ENCODE measurements around the gene DNAL1. TPM values are rescaled to one million over a fixed set of nuclear protein-coding genes. Genes with fewer than 3 reads are reported as not detected.
"Not testable (repeated sequence)": the region's sequence is repeated elsewhere in the genome, so short reads cannot be mapped to it uniquely, and the experiment has no call there.

DNAL1 gene
- total RNA-seq, 2 donors from 2014 or later: 14.0 to 16.4 TPM

- intact Hi-C loops (cut with DNase I): no loop called here
- DNase-seq: no peak
- ATAC-seq: no peak
These were observed 42.1 kb downstream of the DNAL1 start for GRCh38 chr14:73686901-73687300.

DNA sequence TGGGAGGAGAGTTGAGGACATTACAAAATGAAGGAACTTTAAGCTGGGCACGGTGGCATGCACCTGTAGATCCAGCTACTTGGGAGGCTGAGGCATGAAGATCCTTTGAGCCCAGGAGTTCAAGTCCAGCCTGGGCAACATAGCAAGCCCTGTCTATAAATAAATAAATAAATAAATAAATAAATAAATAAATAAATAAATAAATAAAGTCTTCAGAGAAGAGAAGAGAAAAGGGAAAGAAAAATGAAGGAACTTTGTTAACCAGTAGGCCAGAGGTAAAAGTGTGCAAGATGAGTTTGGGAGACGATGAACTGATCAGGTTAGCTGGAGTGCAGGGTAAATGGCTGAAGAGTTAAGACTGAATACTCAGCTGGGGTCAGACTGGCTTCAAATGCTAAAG is 49.3 kb downstream of the DNAL1 start:
- DNase-seq (no peak), ATAC-seq (no peak)
- intact Hi-C loops (cut with DNase I): no loop called here

GRCh38 chr14:73695082-73695481 is 50.3 kb downstream of the DNAL1 start:
- ATAC-seq (no peak), DNase-seq (no peak)
- intact Hi-C loops (cut with DNase I): no loop called here

DNA sequence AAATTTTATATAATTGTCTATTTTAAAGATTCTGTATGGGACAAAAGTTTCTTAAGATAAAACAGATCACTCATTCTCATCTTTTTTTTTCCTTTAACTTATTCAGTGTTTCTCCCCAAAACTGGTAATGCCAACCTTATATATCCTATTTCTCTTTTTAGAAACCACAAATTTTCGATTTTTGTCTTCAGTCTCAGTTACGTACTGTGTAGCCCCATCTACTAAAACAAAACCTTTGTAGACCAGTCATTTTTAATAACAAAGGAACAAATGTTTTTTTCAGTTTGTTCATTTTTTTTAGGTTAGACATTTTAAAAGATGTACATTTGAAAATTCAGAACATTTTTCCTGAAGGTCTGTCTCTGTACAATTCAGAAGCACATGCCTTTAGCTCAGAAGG is 51.2 kb downstream of the DNAL1 start:
- ATAC-seq (no peak), DNase-seq (no peak)
- intact Hi-C loops (cut with DNase I): no loop called here

- ATAC-seq (peak in 1 of 2 donors; percentile 83), DNase-seq (no peak)
- intact Hi-C loops (cut with DNase I): no loop called here
These were observed 51.9 kb downstream of the DNAL1 start for GRCh38 chr14:73696466-73697400.

DNA sequence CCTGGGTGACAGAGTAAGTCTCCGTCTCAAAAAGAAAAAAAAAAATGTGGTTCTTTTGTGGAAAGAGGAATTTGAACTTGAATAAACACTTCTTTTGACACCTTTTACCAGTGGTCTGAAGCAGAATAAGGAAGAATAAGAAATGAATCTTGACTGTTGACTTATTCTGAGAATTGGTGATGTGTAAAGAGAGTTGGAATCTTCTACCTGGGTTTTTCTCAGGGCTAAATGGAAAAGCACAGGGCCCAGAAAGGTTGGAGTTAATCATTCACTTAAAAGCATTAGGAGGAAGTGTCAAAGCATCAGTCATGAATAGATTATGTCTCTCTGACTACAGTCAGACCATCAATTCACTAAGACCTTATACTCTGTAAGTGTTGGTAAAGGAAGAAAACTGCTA is 55.5 kb downstream of the DNAL1 start:
- DNase-seq (no peak), ATAC-seq (no peak)
- intact Hi-C loops (cut with DNase I): no loop called here

- intact Hi-C loops (cut with DNase I); ATAC-seq; DNase-seq: not testable (repeated sequence)
These were observed 63.3 kb downstream of the DNAL1 start for GRCh38 chr14:73708076-73708475.

DNA sequence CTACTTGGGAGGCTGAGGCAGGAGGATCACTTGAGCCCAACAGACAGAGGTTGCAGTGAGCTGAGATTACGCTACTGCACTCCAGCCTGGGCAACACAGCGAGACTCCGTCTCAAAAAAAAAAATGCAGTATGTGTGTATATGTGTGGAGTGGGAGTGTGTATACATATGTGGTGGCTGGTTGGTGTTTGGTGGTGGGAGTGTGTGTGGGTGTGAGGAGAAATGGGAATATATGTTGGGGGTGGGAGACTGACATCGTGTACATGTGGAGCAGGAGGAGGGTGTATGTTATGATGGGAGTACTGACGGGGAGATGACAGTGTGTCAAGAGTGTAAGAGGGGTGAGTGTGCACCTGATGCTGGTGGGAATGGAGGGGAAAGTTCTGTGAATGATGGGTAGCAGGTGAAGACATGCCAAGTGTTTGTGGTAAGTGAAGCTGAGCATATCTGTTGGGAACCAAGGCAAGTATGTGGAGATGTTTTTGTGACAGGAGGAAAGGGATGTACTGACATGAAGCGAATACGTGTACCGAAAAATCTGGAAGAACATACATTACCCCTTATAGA is 65.2 kb downstream of the DNAL1 start:
- DNase-seq: no peak
- intact Hi-C loops (cut with DNase I): no loop called here

DNA sequence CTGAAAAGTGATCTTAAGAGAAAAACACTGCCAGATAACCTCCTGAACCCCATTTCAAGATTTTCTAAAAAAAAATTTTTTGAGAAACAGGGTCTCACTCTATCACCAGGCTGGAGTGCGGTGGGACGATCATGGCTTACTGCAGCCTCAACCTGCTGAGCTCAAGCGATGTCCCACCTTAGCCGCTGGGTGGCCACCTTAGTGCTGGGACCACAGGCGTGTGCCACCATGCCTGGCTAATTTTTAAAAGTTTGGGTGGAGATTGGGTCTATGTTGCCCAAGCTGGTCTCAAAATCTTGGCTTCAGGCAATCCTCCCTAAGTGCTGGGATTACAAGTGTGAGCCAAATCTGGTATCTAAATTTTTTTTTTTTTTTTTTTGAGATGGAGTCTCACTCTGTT is 66.0 kb downstream of the DNAL1 start:
- ATAC-seq (no peak), DNase-seq (no peak)
- intact Hi-C loops (cut with DNase I): no loop called here

More for the DNA sequence above, 65.2 kb downstream of the DNAL1 start:
- ATAC-seq: no peak

DNA sequence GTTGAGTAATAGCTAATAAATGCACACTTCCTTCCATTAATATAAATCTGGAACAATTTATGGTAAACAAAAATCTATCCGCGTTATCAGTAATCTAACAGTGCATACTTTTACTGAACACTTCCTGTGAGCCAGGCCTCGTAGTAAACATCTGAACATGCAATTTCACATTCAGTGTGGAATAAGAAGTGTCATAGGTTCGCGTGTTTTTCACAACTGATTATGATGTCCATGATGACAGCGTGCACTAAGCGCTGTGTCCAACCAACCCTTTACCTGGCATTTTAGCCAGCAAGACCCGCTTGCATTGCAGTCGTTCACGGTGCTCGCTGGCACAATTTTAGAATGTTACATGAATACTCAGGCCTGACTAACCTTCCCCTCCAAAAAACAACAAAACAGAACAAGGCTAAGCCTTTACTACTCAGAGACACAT is 67.3 kb downstream of the DNAL1 start:
- intact Hi-C loops (cut with DNase I): no loop called here
- DNase-seq (no peak), ATAC-seq (no peak)

DNA sequence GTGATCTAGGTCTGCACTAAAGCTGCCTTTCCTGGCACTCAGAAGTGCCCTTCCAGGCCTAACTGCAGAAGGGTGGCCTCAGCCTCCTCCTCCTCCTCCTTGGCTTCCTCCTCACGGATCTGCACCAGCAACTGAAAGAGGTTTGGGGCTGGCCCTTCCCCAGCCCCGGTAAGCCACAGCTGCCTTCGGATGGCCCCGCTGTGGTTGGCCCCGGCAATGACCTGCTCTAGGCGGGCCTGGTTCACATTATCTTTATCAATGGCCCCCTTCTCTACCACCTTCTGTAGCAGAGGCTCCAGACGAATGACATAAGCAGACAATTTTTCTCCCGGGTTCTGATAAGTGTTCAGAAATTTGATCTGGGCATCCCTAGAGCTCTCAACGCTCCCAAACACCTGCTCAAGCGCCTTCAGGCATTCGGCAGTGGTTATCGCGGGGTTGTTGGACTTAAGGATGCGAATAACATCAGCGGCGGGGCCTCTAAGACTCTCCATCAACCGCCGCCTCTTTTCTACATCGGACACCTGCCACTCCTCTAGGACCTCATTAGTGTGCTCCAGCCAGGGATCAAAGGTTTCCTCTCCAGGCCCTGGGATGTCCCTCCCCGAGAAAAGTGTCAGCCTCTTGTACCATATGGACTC is 67.9 kb downstream of the DNAL1 start:
- peak in 1 of 2 donors; percentile 10 for ATAC-seq
- no peak for DNase-seq
- intact Hi-C loops (cut with DNase I): no loop called here

- no peak for DNase-seq
- ATAC-seq: no peak
- intact Hi-C loops (cut with DNase I): no loop called here
These were observed 68.5 kb downstream of the DNAL1 start for GRCh38 chr14:73713206-73713802.

- DNase-seq (peak; percentile 91), ATAC-seq (peak; percentile 89 to 91)
- intact Hi-C loops (cut with DNase I): no loop called here
These were observed 69.2 kb downstream of the DNAL1 start, which contains the start of gene PNMA1 for GRCh38 chr14:73713803-73714655. Gene PNMA1 (minus strand): TSS chr14:73714384. CDS start chr14:73713639, 745 bp downstream.

DNA sequence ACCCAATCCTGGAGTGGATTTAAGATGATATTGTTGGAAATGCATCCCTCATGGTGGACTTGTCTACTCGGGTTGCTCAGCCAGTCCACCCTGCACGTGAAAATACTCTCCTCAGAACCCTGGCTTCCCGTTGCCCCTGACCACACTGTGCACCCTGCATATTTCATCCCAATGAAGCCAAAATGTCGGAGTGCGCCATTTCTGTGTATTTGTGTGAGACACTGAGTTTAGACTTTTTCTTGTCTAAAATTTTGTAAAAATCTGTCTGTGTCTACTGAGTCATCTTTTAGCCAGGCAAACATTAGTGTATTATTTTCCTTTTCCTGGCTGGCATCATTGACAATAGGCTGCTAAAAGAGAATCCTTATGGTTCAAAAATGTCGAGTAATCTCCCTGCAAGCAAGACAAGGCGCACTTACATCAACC is 69.9 kb downstream of the DNAL1 start:
- intact Hi-C loops (cut with DNase I): no loop called here
- ATAC-seq (no peak), DNase-seq (no peak)

DNA sequence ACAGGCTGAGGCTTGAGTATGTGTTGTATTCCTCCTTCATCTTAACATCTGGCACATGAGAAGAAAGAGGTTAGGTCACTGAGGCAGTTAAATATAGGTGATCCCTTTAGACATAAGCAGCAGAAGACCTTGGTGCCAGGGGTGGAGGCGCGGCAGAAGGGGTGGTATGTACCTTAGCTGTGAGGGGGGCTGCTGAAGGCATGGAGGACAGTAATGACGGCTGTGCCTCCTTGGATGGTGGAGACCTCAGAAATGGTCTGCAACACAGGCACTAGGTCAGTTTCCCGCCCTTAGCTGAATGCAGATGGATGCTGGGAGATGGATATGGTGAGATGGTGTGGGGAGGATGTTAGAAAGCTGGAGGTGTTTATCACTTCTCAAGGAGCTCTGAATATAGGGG is 70.9 kb downstream of the DNAL1 start:
- ATAC-seq: no peak
- intact Hi-C loops (cut with DNase I): no loop called here
- no peak for DNase-seq

DNA sequence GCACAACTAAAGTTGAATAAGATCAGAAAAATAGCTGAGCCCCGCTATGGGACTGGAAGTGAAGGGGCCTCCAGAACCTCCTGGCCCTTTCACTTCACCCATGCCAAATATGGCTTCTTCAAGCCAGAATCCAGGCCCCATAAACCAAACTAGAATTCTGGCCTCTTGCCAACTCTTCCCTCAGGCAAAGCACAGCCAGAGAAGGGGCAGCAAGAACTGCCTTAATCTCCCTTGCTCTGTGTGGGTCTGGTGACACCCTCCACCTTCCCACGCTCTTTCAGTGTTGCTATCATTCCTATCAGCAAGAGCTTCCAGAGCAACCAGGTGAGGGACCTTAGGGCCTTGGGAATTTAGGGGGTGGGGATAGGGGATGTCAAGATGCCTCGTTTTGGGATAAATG is 72.5 kb downstream of the DNAL1 start:
- intact Hi-C loops (cut with DNase I): no loop called here

DNA sequence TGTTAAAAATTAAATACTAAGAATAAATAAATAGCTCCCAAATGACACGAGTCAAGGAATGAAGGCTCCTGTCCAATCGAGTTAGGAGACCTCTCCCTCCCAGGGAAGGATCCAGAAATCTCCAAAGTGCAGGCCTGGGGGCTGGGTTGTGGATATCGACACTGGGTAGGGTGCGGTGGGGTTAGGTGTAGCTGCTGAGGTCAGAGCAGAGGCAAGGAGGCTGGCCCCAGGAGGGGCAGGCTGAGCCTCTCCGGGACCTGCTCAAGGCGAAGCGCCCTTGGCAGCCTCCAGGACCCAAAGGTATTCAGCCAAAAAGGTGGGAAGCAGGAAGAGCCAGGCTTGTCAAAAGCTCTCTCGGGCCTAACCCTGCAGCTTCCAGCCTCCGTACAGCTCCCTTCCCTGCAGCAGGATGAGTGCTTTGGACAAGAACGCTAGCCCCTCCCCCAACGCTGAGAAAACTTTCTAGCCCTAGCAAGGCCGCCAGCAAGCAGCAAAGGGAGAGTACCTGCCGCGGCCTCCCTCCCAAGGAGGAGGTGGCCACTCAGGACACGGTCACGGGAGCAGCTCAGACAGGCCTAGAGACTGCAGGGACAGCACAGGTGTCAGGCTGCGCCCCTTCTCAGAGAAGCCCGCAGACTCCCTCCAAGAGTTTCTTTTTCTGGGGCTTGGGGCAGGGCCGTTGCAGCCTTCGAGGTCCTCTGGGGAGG is 73.1 kb downstream of the DNAL1 start:
- intact Hi-C loops (cut with DNase I): no loop called here
- no peak for DNase-seq
- no peak for ATAC-seq

More for the DNA sequence above, 72.5 kb downstream of the DNAL1 start:
- no peak for ATAC-seq
- DNase-seq: no peak

All from left cardiac atrium (tissue), 4 donors.